H1 (cell line): ENCODE measurements around the gene RHBDD1. TPM values are rescaled to one million over a fixed set of nuclear protein-coding genes. Genes with fewer than 3 reads are reported as not detected.

Experiments
- polyA plus RNA-seq, 7 experiments: library from polyadenylated mRNA; depleted of rRNA in 3 of 7; stranded (reverse) in 5 of 7; unstranded in 2 of 7; fragments of >200 nt in 5 of 7; fragments of 200-250 nt in 2 of 7; gene quantifications; 1 replicate in 5 of 7; 2 replicates in 1 of 7; 4 replicates in 1 of 7; pipeline versions ENCODE4 v1.2.1 to v1.2.3, GENCODE V29; 2011 to 2013; ENCODE audit warnings: missing spikeins in 2 of 7, mixed read lengths in 2 of 7
- total RNA-seq: library from RNA; stranded (reverse); fragmentation: NEBNext Ultra II Directional; extraction: Animal tissue kit (Norgen Biotek cat#: 25700); gene quantifications from 2 replicates; pipeline ENCODE4 v1.2.1, GENCODE V29; 2021
- TF ChIP-seq, protein P1 (sequence below), 3 experiments: IDR thresholded peaks; 1 replicate in 2 of 3; 2 replicates in 1 of 3; pipeline versions ENCODE4 v1.5.1 to v1.6.1; 2011; ENCODE audit warnings: low read length in 3 of 3, mild to moderate bottlenecking in 3 of 3, inconsistent platforms in 2 of 3, low read depth in 1 of 3, moderate library complexity in 1 of 3; ENCODE audit not compliant: insufficient read depth in 1 of 3; ENCODE audit errors: control extremely low read depth in 1 of 3

Gene RHBDD1
- total and polyA plus RNA-seq, 2 of the 8 experiments (the other 6 are each of a cell fraction or from before 2014, with no cell fraction given) = 10.5 to 23.1 TPM

GRCh38 chr2:227016894-227017293, 181.0 kb downstream of the RHBDD1 start (continued):
- TF ChIP-seq, protein P1, sequence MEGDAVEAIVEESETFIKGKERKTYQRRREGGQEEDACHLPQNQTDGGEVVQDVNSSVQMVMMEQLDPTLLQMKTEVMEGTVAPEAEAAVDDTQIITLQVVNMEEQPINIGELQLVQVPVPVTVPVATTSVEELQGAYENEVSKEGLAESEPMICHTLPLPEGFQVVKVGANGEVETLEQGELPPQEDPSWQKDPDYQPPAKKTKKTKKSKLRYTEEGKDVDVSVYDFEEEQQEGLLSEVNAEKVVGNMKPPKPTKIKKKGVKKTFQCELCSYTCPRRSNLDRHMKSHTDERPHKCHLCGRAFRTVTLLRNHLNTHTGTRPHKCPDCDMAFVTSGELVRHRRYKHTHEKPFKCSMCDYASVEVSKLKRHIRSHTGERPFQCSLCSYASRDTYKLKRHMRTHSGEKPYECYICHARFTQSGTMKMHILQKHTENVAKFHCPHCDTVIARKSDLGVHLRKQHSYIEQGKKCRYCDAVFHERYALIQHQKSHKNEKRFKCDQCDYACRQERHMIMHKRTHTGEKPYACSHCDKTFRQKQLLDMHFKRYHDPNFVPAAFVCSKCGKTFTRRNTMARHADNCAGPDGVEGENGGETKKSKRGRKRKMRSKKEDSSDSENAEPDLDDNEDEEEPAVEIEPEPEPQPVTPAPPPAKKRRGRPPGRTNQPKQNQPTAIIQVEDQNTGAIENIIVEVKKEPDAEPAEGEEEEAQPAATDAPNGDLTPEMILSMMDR (IDR thresholded peaks at IDR 0.05; ENCODE audit: control extremely low read depth in 1 of 3, insufficient read depth in 1 of 3, low read depth in 1 of 3, low read length in 3 of 3) = no peak
